Measurements from ENCODE around the gene ABR.
"Not testable (repeated sequence)": the region's sequence is repeated elsewhere in the genome, so short reads cannot be mapped to it uniquely, and the experiment has no call there.

The ABR gene

GRCh38 chr17:995324-995723, 184.5 kb downstream of the ABR start:
- DNase-seq (ENCODE audit: low read depth in 2 of 2, low spot score in 1 of 2), result not testable (repeated sequence)

GRCh38 chr17:992933-993332, 186.8 kb downstream of the ABR start:
- DNase-seq (ENCODE audit: low read depth in 2 of 2, low spot score in 1 of 2), result no peak

- DNase-seq (ENCODE audit: low read depth in 2 of 2, low spot score in 1 of 2), result no peak
Measured at GRCh38 chr17:988561-988960, 191.2 kb downstream of the ABR start.

GRCh38 chr17:987931-988330, 191.8 kb downstream of the ABR start:
- DNase-seq (ENCODE audit: low read depth in 2 of 2, low spot score in 1 of 2), result no peak

- DNase-seq (ENCODE audit: low read depth in 2 of 2, low spot score in 1 of 2), result no peak
Measured at GRCh38 chr17:986322-986929, 193.4 kb downstream of the ABR start.

GRCh38 chr17:983921-984320, 195.9 kb downstream of the ABR start:
- DNase-seq (ENCODE audit: low read depth in 2 of 2, low spot score in 1 of 2), result no peak

GRCh38 chr17:981292-981658, 198.5 kb downstream of the ABR start:
- DNase-seq (ENCODE audit: low read depth in 2 of 2, low spot score in 1 of 2), result no peak

- DNase-seq (ENCODE audit: low read depth in 2 of 2, low spot score in 1 of 2), result peak; percentile 36 to 48
Measured at GRCh38 chr17:980406-981291, 199.1 kb downstream of the ABR start.

GRCh38 chr17:979539-980405, 200.0 kb downstream of the ABR start, which contains the start of gene NXN:
NXN (minus strand) TSS chr17:979776.
- DNase-seq (ENCODE audit: low read depth in 2 of 2, low spot score in 1 of 2), result peak; percentile 74 to 83

GRCh38 chr17:979212-979538, 200.6 kb downstream of the ABR start:
- no peak for DNase-seq (ENCODE audit: low read depth in 2 of 2, low spot score in 1 of 2)

GRCh38 chr17:978103-979093, 201.4 kb downstream of the ABR start:
- DNase-seq (ENCODE audit: low read depth in 2 of 2, low spot score in 1 of 2), result no peak

- no peak for DNase-seq (ENCODE audit: low read depth in 2 of 2, low spot score in 1 of 2)
Measured at GRCh38 chr17:977166-977565, 202.6 kb downstream of the ABR start.

- DNase-seq (ENCODE audit: low read depth in 2 of 2, low spot score in 1 of 2), result no peak
Measured at GRCh38 chr17:976312-976711, 203.5 kb downstream of the ABR start.

GRCh38 chr17:975371-975915, 204.3 kb downstream of the ABR start:
- DNase-seq (ENCODE audit: low read depth in 2 of 2, low spot score in 1 of 2), result no peak

GRCh38 chr17:974778-975177, 205.0 kb downstream of the ABR start:
- DNase-seq (ENCODE audit: low read depth in 2 of 2, low spot score in 1 of 2), result not testable (repeated sequence)

GRCh38 chr17:973053-973452, 206.7 kb downstream of the ABR start:
- no peak for DNase-seq (ENCODE audit: low read depth in 2 of 2, low spot score in 1 of 2)

- not testable (repeated sequence) for DNase-seq (ENCODE audit: low read depth in 2 of 2, low spot score in 1 of 2)
Measured at GRCh38 chr17:971861-972260, 207.9 kb downstream of the ABR start.

- DNase-seq (ENCODE audit: low read depth in 2 of 2, low spot score in 1 of 2), result no peak
Measured at GRCh38 chr17:970364-970763, 209.4 kb downstream of the ABR start.

GRCh38 chr17:969811-970355, 209.9 kb downstream of the ABR start:
- no peak for DNase-seq (ENCODE audit: low read depth in 2 of 2, low spot score in 1 of 2)

Data from stimulated activated CD8-positive, alpha-beta memory T cell treated with anti-CD3 and anti-CD28 coated beads, Interleukin-4, amount 100 ng/mL, for 4 hours (primary cell).